Vagina (tissue), 2 donors: Measurements from ENCODE around the gene ACTG2.

Experiments
- POLR2AphosphoS5 ChIP-seq, 2 donors: sonication (generic); formaldehyde crosslinking; IDR thresholded peaks; one replicate each; pipeline ENCODE4 v1.9.0; 2017; ENCODE audit warnings: antibody characterized with exemption in 2 of 2, mild to moderate bottlenecking in 2 of 2, low read depth in 1 of 2; ENCODE audit not compliant: insufficient read depth in 1 of 2
- TF ChIP-seq, protein P1 (sequence below), 3 experiments: fragments of 450-650 bp in 2 of 3; fragments of 200-600 bp in 1 of 3; sonication (generic) in 1 of 3; IDR thresholded peaks; one replicate each; pipeline ENCODE4 v1.5.1; 2017 to 2019; ENCODE audit warnings: antibody characterized with exemption in 3 of 3, mild to moderate bottlenecking in 2 of 3, moderate library complexity in 2 of 3

DNA sequence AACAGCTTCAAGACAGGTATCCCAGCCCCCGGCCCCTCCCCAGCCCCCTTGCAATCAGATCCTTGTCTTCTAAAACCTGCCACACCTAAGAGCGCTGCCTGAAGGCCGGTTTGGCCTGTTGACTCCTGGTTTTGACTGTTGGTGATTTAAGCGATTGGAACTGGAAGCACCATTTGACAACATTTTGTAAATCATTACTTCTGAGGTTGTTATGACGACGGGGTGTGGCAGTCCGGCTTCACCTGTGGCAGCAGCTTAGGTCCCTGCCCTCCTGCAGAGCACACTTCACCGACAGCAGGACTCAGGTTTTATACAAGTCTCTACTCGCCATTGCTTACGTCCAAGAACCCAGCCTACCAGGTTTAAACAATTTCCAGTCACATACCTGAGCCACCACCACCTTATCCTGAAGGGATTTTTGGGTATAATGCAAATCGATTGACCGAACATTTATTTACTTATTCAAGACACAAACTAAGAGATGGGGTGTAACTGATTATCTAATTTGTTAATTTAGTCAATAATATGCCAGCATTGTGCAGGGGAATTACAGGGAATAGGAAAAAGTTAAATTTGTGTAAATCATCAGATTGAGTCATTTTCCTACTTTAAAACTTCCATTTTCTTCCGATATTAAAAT lies 33.2 kb downstream of the ACTG2 start:
- TF ChIP-seq, protein P1, sequence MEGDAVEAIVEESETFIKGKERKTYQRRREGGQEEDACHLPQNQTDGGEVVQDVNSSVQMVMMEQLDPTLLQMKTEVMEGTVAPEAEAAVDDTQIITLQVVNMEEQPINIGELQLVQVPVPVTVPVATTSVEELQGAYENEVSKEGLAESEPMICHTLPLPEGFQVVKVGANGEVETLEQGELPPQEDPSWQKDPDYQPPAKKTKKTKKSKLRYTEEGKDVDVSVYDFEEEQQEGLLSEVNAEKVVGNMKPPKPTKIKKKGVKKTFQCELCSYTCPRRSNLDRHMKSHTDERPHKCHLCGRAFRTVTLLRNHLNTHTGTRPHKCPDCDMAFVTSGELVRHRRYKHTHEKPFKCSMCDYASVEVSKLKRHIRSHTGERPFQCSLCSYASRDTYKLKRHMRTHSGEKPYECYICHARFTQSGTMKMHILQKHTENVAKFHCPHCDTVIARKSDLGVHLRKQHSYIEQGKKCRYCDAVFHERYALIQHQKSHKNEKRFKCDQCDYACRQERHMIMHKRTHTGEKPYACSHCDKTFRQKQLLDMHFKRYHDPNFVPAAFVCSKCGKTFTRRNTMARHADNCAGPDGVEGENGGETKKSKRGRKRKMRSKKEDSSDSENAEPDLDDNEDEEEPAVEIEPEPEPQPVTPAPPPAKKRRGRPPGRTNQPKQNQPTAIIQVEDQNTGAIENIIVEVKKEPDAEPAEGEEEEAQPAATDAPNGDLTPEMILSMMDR (IDR thresholded peaks at IDR 0.05), result no peak
- no peak for TF ChIP-seq POLR2AphosphoS5 (IDR thresholded peaks at IDR 0.05; ENCODE audit: insufficient read depth in 1 of 2, low read depth in 1 of 2)
